HG02610 (cell line): ENCODE data around the gene MRPL34.

Experiments
- ATAC-seq: cut with Tn5 transposase; IDR thresholded peaks from one replicate; pipeline ENCODE4 v1.9.1; 2021; ENCODE audit warnings: mild to moderate bottlenecking, moderate library complexity; ENCODE audit not compliant: unreplicated experiment

The MRPL34 gene

DNA sequence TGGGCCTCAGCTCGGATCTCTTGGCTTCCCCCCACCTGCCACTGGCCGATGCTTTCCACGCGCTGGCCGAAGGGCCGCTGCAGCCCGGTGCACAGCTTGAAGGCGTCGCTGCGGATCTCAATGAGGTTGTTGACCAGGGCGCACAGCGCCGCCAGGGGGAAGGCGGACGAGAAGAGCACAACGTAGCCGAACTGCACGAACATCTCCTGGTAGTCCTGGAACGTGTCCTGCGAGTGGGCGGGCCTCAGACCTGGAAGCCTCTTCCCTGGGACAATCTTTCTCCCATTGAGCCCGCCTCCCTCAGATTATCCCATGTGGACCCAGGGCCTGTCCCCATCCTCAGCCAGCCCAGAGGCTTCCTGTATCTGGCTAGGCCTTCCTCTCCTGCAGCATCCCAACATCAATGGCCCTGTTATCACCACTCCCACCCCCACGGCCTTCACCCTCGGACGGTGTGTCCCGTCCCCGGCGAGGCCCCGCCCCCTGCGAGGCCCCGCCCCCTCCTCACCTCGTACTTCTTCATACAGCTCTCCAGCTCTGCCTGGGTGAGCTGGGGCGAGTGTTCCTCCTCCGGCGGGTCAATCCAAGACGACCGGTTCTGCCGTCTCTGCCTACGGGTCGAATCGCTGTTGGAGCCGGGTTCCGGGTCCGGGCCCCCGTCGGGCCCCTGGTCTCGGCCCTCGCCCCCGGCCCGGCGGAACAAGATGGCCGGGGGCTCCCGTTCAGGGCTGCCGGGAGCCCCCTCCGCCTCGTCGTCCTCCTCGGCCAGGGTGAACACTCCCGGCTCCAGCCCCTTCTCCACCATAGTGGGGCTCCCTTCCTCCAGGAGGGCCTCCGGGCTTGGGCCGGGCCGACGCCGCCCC is 22.2 kb downstream of the MRPL34 start:
- no peak for ATAC-seq

- no peak for ATAC-seq
Observed at GRCh38 chr19:17328517-17329365, 23.1 kb downstream of the MRPL34 start.

DNA sequence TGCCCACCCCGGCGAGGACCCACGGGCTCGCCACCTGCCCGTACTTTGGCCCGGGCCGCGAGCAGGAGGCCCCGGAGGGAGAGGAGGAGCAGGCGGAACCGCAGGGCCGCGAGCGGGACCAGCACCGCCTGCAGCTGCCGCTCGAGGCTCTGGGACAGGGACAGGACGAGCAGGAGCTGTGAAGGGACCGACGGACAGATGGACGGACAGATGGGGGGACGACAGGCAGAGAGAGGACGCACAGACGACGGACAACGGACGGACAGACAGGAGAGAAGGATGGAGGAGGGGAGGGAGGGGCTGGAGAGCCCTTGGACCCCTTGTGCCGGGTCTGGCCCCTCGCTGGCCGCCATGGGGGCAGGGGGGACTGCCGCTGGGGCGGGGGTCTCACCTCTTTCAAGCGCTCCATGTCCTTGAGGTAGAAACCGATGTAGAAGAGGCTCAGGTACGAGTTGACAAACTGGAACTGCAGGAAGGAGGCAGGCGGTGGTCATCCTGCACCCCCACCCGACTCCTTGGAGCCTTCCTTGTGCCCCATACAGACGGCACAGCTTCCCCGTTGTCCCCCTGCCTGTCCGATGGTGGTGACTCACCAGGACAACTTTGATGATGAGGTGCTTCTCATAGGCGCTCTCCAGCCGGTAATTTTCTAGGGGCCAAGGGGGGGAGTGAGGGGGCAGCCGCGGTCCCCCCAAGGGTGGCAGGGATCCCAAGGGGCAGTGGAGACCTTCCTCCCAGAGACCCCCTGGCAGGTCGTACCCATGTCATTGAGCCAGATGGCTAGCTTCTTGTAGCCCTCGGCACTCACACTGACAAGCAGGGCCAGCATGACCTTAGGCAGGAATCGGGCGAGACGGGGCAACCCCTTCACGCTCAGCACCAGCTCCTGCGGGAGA is 23.9 kb downstream of the MRPL34 start:
- no peak for ATAC-seq

- no peak for ATAC-seq
Observed at GRCh38 chr19:17330262-17331044, 24.8 kb downstream of the MRPL34 start.

- no peak for ATAC-seq
Observed at GRCh38 chr19:17331045-17331558, 25.4 kb downstream of the MRPL34 start.

- ATAC-seq: no peak
Observed at GRCh38 chr19:17332360-17332676, 26.6 kb downstream of the MRPL34 start.

- ATAC-seq: no peak
Observed at GRCh38 chr19:17332677-17333581, 27.3 kb downstream of the MRPL34 start.

DNA sequence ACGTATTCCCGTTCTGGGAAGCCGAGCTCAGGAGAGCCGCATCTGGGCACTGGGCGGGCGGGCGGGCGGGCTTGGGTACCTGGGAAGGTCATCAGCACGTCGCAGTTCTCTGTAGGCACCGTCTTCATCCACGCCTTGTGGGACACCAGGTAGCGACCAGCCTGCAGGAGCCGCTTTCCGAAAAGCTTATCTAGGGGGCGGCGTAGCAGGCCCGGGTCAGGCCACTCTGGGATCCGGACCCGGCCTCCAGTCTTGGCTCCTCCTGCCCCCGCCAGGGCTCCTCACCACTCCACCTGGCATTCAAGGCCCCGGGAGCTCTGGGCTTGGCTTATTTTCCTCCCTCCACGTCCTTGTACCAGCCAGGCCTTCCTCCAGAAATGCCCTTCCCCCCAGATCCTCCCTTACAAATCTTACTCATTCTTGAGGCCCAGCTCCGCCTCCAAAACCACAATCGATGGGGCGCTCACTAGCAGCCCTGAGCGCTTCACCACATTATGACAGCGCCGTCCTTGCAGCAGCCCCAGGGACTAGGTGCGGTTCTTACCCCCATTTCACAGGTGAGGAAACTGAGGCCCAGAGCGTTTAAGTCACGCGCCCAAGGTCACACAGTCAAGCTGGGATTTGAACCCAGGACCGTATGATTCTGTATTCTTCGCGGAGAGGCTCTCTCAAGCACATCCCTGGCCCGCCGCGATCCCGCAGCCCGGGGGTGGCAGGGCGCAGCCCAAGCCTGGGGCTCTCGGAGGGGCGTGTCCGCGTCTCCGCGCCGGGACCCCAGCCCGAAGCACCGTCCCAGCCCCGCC is 28.1 kb downstream of the MRPL34 start:
- ATAC-seq: no peak

DNA sequence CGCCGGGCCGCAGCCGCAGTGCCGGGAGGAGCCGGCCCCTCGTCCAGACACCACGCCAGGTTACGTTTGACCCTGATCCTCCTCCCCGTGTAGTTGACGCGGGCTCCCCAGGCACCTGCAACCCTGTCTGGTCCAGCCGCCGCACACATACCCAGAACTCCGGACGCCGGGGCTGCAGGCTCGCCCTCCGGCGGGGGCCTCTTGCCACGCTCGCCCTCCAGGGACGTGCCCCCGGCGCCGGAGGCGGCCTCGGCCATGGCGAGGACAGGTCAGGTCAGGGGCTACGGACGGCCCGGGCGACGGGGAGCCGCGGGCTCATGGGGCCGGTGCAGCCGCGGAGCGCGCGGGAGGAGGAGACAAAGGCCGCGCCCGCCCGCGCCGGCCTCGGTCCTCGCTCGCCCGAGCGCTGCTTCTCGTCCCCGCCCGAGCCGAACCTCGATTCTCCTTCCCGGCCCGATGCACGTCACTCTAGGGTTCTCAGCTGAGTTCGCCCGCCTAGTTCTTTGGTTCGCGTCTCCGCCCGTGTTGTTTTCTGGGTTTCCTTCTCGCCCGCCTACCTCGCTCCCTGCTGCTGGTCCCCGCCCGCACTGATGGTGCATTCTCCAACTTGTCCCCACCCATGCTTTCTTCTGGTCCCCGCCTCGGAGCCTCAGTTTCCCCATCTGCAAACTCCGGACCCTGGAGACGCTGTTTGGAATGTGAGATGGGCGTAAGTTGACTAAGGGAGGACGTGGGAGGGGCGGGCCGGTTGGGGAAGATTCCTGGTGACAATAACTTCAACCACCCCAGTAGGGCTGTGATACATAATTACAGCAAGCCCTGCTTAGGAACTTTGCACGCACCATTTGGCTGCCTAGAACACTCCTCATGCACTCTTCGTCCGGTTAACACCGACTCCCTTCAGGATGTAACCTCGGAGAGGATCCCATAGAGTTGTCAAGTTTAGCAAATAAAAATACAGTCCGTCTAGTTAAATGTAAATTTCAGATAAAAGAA is 29.0 kb downstream of the MRPL34 start, which contains the start of gene ANO8:
Gene ANO8, minus strand, starts transcription at position 442 of the 996 bp plus-strand sequence. Its CDS starts 185 bp downstream, at position 257.
- ATAC-seq: peak; percentile 46

- ATAC-seq: no peak
Observed at GRCh38 chr19:17335575-17335974, 29.9 kb downstream of the MRPL34 start.

DNA sequence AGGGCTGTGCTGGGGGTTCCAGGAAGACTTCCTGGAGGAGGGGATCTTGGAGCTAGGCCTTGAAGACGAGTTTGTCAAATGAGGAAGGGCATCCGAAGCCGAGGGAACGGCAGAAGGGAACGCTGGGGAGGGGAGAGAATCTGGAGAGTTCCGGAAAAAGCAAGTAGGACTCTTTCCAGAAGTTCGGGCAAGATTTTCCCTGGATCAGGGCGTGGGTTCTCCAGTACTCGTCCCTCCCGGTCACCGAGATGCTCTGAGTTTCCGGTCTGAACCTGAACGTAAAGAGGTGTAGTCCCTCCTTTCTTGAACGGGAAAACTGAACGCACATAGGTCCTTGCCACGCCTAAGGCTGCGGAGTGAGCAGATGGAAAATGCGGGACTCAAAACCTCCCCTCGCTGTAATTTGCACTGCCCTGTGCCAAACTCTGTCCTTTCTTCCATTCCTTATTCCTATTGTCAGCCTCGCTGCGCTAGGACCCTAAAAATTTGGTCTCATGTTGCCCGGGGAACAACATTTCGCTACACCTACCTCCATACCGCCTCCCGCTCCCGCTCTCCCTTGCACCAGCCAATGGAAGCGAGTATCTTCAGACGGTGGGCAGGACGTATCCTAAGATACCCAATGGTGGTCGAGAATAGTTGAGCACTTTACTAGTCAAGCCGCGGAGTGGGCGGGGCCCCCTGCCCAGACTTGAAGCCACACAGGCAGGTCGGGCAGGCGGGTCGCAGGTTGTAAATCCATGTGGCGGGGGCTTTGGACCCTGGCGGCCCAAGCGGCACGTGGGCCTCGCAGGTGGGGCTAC is 31.4 kb downstream of the MRPL34 start, which contains the start of gene GTPBP3:
Gene GTPBP3, plus strand, starts transcription at position 682 of the 803 bp plus-strand sequence. Its CDS starts 59 bp downstream, at position 741.
- peak; percentile 60 for ATAC-seq

DNA sequence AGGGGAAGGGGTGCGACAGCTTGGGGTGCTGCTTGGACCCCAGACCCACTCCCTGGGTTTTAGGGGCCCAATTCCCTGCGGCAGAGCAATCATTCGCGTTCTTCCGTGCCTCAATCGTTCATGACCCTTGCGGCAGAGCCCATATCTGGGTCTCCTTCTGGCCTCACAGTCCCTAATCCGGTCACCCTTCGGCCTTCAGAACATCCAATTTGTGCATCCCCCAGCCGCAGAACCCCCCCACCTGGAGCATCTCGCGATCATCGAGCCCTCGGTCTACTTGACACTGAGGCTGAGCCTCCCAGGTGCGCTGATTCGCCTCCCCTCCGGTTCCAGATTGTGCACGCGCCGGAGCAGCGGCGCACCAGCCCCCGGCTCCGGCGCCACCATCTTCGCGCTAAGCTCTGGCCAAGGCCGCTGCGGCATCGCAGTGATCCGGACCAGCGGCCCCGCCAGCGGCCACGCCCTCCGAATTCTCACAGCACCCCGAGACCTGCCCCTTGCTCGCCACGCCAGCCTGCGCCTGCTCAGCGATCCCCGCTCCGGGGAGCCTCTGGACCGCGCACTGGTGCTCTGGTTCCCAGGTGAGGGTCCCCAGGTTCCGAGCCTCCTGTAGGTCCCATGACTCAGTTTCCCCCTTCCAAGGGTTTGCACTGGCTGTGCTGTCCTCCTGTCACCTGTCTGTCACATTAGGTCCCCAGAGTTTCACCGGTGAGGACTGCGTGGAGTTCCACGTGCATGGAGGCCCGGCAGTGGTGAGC is 32.2 kb downstream of the MRPL34 start:
- no peak for ATAC-seq

DNA sequence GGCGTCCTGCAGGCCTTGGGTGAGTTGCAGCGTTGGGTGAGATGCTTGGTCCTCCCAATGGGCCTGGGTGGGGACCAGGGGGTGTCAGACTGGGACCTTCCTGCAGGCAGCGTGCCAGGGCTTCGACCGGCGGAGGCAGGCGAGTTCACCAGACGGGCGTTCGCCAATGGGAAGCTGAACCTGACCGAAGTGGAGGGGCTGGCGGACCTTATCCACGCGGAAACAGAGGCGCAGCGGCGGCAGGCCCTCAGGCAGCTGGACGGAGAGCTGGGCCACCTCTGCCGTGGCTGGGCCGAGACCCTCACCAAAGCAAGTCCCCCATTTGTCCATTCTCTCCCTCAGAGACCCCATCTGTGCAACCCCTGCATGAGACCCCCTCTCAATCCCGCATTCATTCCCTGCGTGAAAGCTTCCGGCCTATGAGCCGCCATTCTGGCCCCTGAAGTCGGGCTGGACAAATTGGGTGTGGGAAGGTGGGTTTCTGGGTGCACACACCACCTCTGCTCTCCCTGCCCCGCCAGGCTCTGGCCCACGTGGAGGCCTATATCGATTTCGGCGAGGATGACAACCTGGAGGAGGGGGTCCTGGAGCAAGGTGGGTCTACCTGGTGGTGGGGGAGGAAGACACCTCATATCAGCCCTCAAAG is 32.9 kb downstream of the MRPL34 start:
- no peak for ATAC-seq

GRCh38 chr19:17339088-17339741 is 33.5 kb downstream of the MRPL34 start:
- no peak for ATAC-seq
